Right atrium auricular region (tissue), 2 donors: ENCODE results near the gene SPATA45. TPM values are rescaled to one million over a fixed set of nuclear protein-coding genes. Genes with fewer than 3 reads are reported as not detected.

Source experiments
- DNase-seq: peaks from one replicate; pipeline ENCODE4 v3.0.0-alpha.2; 2019; ENCODE audit warnings: low spot score
- H3K27ac ChIP-seq, 2 donors: fragments of 200-600 bp; sonication (generic); 1 replicate in 1 of 2; 2 replicates in 1 of 2; pipeline ENCODE4 v1.5.1; 2016 to 2019
- H3K27me3 ChIP-seq, 2 donors: fragments of 200-600 bp; sonication (generic); one replicate each; pipeline versions ENCODE4 v1.5.1 to v1.6.0; 2017 to 2019
- H3K36me3 ChIP-seq: fragments of 200-600 bp; sonication (generic); one replicate; pipeline ENCODE4 v1.5.1; 2016
- H3K4me1 ChIP-seq, 2 donors: fragments of 200-600 bp; sonication (generic); one replicate each; pipeline versions ENCODE4 v1.5.1 to v1.6.0; 2017 to 2019
- H3K4me3 ChIP-seq, 2 donors: fragments of 200-600 bp; sonication (generic); 1 replicate in 1 of 2; 2 replicates in 1 of 2; pipeline ENCODE4 v1.5.1; 2017 to 2019; ENCODE audit warnings: mild to moderate bottlenecking in 1 of 2, moderate library complexity in 1 of 2
- H3K9me3 ChIP-seq, 2 donors: fragments of 200-600 bp; sonication (generic); one replicate each; pipeline ENCODE4 v1.5.1; 2019
- total RNA-seq, 2 donors: library from RNA; depleted of rRNA; stranded (reverse); fragments of >200 nt; gene quantifications; one replicate each; pipeline ENCODE4 v1.1.0, GENCODE V29; 2016
- TF ChIP-seq, protein P1 (sequence below), 2 donors: fragments of 200-600 bp; sonication (generic); IDR thresholded peaks; one replicate each; pipeline ENCODE4 v1.5.1; 2019; ENCODE audit warnings: antibody characterized with exemption in 2 of 2

SPATA45 gene
- total RNA-seq: not detected

DNA sequence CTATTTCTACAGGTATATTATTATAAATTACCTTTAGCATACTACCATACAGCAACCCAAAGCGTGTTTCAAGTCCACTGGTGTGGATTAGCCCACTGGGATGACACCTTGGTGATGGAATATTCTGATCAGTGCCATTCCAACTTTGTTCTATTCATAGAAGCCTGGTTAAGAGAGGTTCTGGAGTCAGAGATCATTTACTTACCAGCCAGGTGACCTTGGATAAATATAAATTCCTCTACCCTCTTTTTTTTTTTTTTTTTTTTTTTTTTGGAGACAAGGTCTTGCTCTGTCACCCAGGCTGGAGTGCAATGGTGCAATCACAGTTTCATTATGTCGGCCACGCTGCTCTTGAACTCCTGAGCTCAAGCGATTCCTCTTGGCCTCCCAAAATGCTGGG is at the start of gene SPATA45:
Gene SPATA45 (minus strand): TSS at position 101 of the 400 bp plus-strand sequence. CDS start 11,500 bp downstream, outside the sequence.
- TF ChIP-seq, protein P1, sequence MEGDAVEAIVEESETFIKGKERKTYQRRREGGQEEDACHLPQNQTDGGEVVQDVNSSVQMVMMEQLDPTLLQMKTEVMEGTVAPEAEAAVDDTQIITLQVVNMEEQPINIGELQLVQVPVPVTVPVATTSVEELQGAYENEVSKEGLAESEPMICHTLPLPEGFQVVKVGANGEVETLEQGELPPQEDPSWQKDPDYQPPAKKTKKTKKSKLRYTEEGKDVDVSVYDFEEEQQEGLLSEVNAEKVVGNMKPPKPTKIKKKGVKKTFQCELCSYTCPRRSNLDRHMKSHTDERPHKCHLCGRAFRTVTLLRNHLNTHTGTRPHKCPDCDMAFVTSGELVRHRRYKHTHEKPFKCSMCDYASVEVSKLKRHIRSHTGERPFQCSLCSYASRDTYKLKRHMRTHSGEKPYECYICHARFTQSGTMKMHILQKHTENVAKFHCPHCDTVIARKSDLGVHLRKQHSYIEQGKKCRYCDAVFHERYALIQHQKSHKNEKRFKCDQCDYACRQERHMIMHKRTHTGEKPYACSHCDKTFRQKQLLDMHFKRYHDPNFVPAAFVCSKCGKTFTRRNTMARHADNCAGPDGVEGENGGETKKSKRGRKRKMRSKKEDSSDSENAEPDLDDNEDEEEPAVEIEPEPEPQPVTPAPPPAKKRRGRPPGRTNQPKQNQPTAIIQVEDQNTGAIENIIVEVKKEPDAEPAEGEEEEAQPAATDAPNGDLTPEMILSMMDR (IDR thresholded peaks at IDR 0.05): no peak
- Histone ChIP-seq H3K4me3 (no peak within 1 kb of the TSS), H3K9me3 (no peaks in the 10 kb centered on the region), H3K36me3 (no peaks in the 10 kb centered on the region), H3K27me3 (no peaks in the 10 kb centered on the region), H3K27ac (no peak within 1 kb of the TSS), H3K4me1 (no peaks in the 10 kb centered on the region)
- DNase-seq: no peak

DNA sequence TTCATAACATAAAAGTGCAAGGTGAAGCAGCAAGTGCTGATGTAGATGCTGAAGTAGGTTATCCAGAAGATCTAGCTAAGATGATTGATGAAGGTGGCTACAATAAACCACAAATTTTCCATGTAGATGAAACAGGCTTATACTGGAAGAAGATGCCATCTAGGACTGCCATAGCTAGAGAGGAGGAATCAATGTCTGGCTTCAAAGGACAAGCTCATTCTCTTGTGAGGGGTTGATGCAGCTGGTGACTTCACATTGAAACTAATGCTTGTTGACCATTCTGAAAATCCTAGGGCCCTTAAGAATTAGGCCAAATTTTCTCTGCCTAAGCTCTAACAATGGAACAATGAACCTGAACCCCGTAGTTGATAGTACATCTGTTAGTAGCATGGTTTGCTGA is 44.7 kb upstream of the SPATA45 start:
- no peaks in the 10 kb centered on the region for H3K9me3 ChIP-seq
- peaks cover 39% of the 10 kb centered on the region for H3K36me3 ChIP-seq
- H3K27me3 ChIP-seq: no peaks in the 10 kb centered on the region
- H3K27ac ChIP-seq: no peak overlapping the region
- TF ChIP-seq, protein P1 (IDR thresholded peaks at IDR 0.05): no peak
- no peak for DNase-seq
- H3K4me1 ChIP-seq: no peaks in the 10 kb centered on the region
- H3K4me3 ChIP-seq: no peak overlapping the region

DNA sequence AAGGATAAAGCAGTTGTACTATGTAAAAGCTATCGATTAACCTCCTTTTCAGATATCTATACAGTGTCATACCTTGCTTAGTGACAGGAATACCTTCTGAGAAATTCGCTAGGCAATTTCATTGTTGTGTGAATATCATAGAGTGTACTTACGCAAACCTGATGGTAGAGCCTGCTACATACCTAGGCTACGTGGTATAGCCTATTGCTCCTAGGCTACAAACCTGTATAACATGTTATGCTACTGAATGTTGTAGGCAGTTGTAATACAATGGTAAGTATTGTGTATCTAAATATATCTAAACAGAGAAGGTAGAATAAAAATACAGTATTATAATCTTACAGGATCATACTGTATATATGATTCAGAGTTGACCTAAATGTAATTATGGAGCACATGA is 37.1 kb upstream of the SPATA45 start:
- DNase-seq: no peak
- no peaks in the 10 kb centered on the region for H3K27me3 ChIP-seq
- no peaks in the 10 kb centered on the region for H3K4me1 ChIP-seq
- H3K27ac ChIP-seq: no peak overlapping the region
- no peaks in the 10 kb centered on the region for H3K9me3 ChIP-seq
- peaks cover 36% of the 10 kb centered on the region for H3K36me3 ChIP-seq
- TF ChIP-seq, protein P1 (IDR thresholded peaks at IDR 0.05): no peak
- no peak overlapping the region for H3K4me3 ChIP-seq

DNA sequence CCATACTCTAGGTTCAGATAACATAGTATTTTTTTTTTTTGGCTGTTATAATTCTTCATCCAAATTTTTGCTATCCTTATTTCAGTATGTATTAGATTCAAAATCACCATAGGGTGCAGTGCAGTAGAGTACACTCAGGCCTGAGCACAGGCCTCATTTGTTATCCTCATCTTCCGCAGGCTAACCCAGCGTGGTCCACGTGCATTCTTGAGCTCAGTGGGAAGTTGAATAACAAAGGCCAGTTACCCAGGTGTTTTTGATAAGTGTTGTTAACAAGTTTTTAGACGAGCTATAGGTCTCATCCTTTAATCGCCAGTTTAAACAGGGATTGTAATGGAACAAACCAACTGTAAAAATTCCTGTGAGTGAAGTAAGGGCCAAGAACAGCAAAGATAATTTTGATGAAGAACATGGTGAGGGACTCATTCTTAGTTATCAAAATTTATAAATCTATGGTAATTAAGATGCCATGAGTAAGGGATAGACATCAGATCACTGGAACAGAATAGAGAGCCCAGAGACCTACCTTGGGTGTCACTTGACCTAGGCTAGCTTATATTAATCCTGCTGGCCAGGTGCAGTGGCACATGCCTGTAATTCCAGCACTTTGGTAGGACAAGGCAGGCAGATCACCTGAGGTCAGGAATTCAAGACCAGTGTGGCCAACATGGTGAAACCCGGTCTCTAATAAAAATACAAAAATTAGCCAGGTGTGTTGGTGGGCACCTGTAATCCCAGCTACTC is 32.7 kb upstream of the SPATA45 start:
- Histone ChIP-seq H3K9me3 (no peaks in the 10 kb centered on the region), H3K27me3 (no peaks in the 10 kb centered on the region), H3K36me3 (peaks cover 14% of the 10 kb centered on the region), H3K27ac (no peak overlapping the region), H3K4me3 (no peak overlapping the region), H3K4me1 (no peaks in the 10 kb centered on the region)
- TF ChIP-seq, protein P1 (IDR thresholded peaks at IDR 0.05): no peak
- DNase-seq: no peak

DNA sequence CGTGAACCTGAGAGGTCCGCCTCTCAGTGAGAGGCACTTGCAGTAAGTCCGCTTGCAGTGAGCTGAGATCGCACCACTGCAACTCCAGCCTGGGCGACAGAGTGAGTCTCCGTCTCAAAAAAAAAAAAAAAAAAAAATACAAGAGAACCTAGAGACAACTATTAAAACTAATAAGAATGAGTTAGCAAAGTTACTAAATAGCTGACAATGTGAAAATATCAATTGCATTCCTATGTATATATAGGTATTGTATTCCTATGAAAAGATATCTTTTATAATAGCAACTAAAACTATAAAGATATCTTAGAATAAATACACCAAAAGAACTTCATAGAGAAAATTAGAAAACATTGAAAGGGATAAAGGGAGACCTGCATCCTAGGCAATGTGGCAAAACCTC is 31.0 kb upstream of the SPATA45 start:
- no peak overlapping the region for H3K27ac ChIP-seq
- peaks cover 10% of the 10 kb centered on the region for H3K36me3 ChIP-seq
- H3K9me3 ChIP-seq: no peaks in the 10 kb centered on the region
- TF ChIP-seq, protein P1 (IDR thresholded peaks at IDR 0.05): no peak
- DNase-seq: no peak
- no peaks in the 10 kb centered on the region for H3K27me3 ChIP-seq
- H3K4me1 ChIP-seq: no peaks in the 10 kb centered on the region
- no peak overlapping the region for H3K4me3 ChIP-seq

DNA sequence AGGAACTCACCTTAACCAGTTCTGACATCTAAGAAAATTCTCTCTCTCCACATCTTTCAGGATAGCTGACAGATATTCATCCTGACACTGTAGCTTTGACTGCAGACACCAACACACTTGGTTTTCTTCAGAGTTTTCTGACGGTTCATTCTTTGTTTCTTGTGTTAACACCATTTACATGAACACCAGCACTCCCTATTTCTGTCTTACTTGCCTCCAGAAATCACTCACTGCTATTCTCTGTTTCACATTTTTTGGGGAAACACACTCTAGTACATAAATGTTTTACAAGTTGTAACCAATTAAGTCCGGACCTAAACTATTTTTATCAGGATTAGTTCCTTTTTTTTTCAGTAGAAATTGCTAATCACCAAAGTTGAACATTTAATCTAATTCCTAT is 26.1 kb upstream of the SPATA45 start:
- no peaks in the 10 kb centered on the region for H3K9me3 ChIP-seq
- no peaks in the 10 kb centered on the region for H3K27me3 ChIP-seq
- H3K36me3 ChIP-seq: peaks cover 18% of the 10 kb centered on the region
- no peak overlapping the region for H3K27ac ChIP-seq
- no peaks in the 10 kb centered on the region for H3K4me1 ChIP-seq
- TF ChIP-seq, protein P1 (IDR thresholded peaks at IDR 0.05): no peak
- no peak overlapping the region for H3K4me3 ChIP-seq
- DNase-seq: no peak
